Spleen (tissue), 7 donors: ENCODE results near the gene TTLL8.

ENCODE experiments used
- POLR2A ChIP-seq, 3 donors: fragments of 450-650 bp; IDR thresholded peaks; one replicate each; pipeline ENCODE4 v1.5.1; 2017; ENCODE audit warnings: antibody characterized with exemption in 3 of 3, mild to moderate bottlenecking in 1 of 3
- TF ChIP-seq, protein P1 (sequence below), 11 experiments: fragments of 200-600 bp in 7 of 11; fragments of 450-650 bp in 4 of 11; sonication (generic) in 4 of 11; IDR thresholded peaks in 8 of 11; conservative IDR thresholded peaks in 3 of 11; 1 replicate in 7 of 11; 2 replicates in 4 of 11; pipeline versions ENCODE4 v1.4.0 to v1.8.0; 2016 to 2021; ENCODE audit warnings: antibody characterized with exemption in 11 of 11, inconsistent platforms in 4 of 11, mild to moderate bottlenecking in 1 of 11
- donor health status: DM: no; HTN: no; CAD: no; lungs with moderate emphysema.
- donor health status: DM: no; HTN: no; CAD: no.
- donor health status: DM: no; HTN: no; CAD: no.

DNA sequence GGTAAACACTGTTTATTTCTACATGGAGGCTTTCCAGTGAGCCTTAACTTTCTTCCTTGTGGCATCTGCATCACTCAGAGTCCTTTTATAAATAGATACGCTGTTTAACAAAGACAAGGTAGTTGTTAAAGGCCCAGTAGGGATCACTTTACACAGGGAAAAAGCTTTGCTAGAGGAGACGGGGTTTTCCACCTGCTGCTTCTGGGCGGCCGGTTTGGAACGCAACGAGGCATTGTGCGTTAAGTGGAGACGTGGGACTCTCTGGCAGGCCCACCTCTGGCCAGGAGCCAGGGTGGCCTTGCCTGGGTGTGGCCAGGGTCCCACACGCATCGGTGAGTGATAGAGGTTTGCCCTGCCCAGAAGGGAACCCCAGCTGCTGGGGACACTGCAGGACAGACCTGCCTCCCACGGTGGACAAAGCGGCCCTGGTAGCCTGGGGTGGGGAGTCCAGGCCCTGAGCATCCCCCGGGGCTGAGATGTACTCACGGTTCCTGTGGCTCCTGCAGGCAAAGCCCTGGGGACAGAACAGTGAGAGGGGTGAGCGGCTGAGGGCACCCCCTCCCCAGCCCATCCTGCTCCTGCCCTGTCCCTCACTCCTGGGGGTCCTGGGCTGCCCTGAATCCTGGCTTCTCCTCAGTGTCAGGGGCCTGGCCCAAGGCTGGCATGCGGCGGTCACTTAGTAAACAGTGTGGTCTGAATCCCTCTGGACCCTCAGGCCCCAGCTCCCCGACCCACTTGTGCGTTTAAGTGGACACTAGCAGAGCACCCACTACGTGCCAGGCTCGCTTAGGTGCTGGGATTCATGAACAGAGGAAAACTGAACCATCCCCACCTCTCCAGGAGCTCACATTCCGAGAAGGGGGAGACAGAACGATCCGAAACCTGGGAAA, 49.7 kb downstream of the TTLL8 start:
- TF ChIP-seq, protein P1, sequence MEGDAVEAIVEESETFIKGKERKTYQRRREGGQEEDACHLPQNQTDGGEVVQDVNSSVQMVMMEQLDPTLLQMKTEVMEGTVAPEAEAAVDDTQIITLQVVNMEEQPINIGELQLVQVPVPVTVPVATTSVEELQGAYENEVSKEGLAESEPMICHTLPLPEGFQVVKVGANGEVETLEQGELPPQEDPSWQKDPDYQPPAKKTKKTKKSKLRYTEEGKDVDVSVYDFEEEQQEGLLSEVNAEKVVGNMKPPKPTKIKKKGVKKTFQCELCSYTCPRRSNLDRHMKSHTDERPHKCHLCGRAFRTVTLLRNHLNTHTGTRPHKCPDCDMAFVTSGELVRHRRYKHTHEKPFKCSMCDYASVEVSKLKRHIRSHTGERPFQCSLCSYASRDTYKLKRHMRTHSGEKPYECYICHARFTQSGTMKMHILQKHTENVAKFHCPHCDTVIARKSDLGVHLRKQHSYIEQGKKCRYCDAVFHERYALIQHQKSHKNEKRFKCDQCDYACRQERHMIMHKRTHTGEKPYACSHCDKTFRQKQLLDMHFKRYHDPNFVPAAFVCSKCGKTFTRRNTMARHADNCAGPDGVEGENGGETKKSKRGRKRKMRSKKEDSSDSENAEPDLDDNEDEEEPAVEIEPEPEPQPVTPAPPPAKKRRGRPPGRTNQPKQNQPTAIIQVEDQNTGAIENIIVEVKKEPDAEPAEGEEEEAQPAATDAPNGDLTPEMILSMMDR (IDR thresholded peaks at IDR 0.05 in 8 of 11, conservative IDR thresholded peaks at IDR 0.05 in 3 of 11): no peak
- no peak for TF ChIP-seq POLR2A (IDR thresholded peaks at IDR 0.05)
